GM23338 (cell line): ENCODE measurements around the gene BTG3. TPM values are rescaled to one million over a fixed set of nuclear protein-coding genes. Genes with fewer than 3 reads are reported as not detected.

Experiments
- ATAC-seq: fragments of 200-7000 bp; cut with Tn5 transposase; 3 replicates; pipeline ENCODE4 v1.9.1; 2020
- DNase-seq: peaks from one replicate; pipeline ENCODE4 v3.0.0-alpha.2; 2015; ENCODE audit warnings: low spot score
- H2AFZ ChIP-seq: fragments of 200-600 bp; sonication (generic); 2 replicates; pipeline ENCODE4 v1.8.0; 2016; ENCODE audit warnings: antibody characterized with exemption, mild to moderate bottlenecking, moderate library complexity
- H3F3A ChIP-seq: fragments of 200-600 bp; sonication (generic); replicated peaks from 2 replicates; pipeline ENCODE4 v1.8.0; 2017; ENCODE audit warnings: antibody characterized with exemption, mixed run types, low read depth
- H3K27ac ChIP-seq: fragments of 200-600 bp; sonication (generic); 2 replicates; pipeline ENCODE4 v1.6.1; 2016; ENCODE audit warnings: low read depth
- H3K27me3 ChIP-seq: fragments of 200-600 bp; sonication (generic); 2 replicates; pipeline ENCODE4 v1.8.0; 2016; ENCODE audit warnings: mild to moderate bottlenecking, mixed run types, moderate library complexity; ENCODE audit not compliant: insufficient read depth
- H3K36me3 ChIP-seq: fragments of 200-600 bp; sonication (generic); 2 replicates; pipeline ENCODE4 v1.8.0; 2016; ENCODE audit warnings: mild to moderate bottlenecking; ENCODE audit not compliant: insufficient read depth
- H3K4me1 ChIP-seq: fragments of 200-600 bp; sonication (generic); 2 replicates; pipeline ENCODE4 v1.8.0; 2016; ENCODE audit warnings: mild to moderate bottlenecking, moderate library complexity; ENCODE audit not compliant: insufficient read depth
- H3K4me2 ChIP-seq: fragments of 200-600 bp; sonication (generic); 2 replicates; pipeline ENCODE4 v1.7.1; 2017; ENCODE audit warnings: mixed run types
- H3K4me3 ChIP-seq: fragments of 200-600 bp; sonication (generic); 2 replicates; pipeline ENCODE4 v1.6.1; 2016; ENCODE audit warnings: mixed run types
- H3K79me2 ChIP-seq: fragments of 200-600 bp; sonication (generic); replicated peaks from 2 replicates; pipeline ENCODE4 v1.8.0; 2017; ENCODE audit warnings: mild to moderate bottlenecking; ENCODE audit not compliant: insufficient read depth
- H3K9me2 ChIP-seq: fragments of 200-600 bp; sonication (generic); 2 replicates; pipeline ENCODE4 v1.8.0; 2017; ENCODE audit not compliant: insufficient read depth
- H4K20me1 ChIP-seq: fragments of 200-600 bp; sonication (generic); replicated peaks from 2 replicates; pipeline ENCODE4 v1.8.0; 2017; ENCODE audit warnings: mild to moderate bottlenecking; ENCODE audit not compliant: insufficient read depth
- H3K27ac Mint-ChIP-seq: 2 replicates; pipeline ENCODE4 v1.8.0; 2020; ENCODE audit warnings: inconsistent platforms, mild to moderate bottlenecking, moderate library complexity, mixed read lengths
- H3K27me3 Mint-ChIP-seq: 3 replicates; pipeline ENCODE4 v1.8.0; 2022; ENCODE audit warnings: low read depth, mild to moderate bottlenecking, moderate library complexity, mixed read lengths, inconsistent platforms; ENCODE audit not compliant: insufficient read depth, poor library complexity
- H3K36me3 Mint-ChIP-seq: 3 replicates; pipeline ENCODE4 v1.8.0; 2021; ENCODE audit warnings: low read depth, mild to moderate bottlenecking, inconsistent platforms, moderate library complexity, mixed read lengths
- H3K4me1 Mint-ChIP-seq: 3 replicates; pipeline ENCODE4 v1.8.0; 2020; ENCODE audit warnings: mild to moderate bottlenecking, inconsistent platforms, mixed read lengths
- H3K4me3 Mint-ChIP-seq: 3 replicates; pipeline ENCODE4 v1.8.0; 2021; ENCODE audit warnings: moderate library complexity, mild to moderate bottlenecking, inconsistent platforms, mixed read lengths
- H3K9me3 Mint-ChIP-seq: 3 replicates; pipeline ENCODE4 v1.8.0; 2020; ENCODE audit warnings: moderate library complexity, mild to moderate bottlenecking, inconsistent platforms, mixed read lengths
- ETS1 ChIP-seq: IDR thresholded peaks from 2 replicates; pipeline ENCODE4 v1.6.1; 2016; ENCODE audit warnings: antibody characterized with exemption
- EZH2 ChIP-seq: fragments of 200-600 bp; sonication (generic); IDR thresholded peaks from one replicate; pipeline ENCODE4 v1.8.0; 2017; ENCODE audit warnings: antibody characterized with exemption, mild to moderate bottlenecking, low read depth; ENCODE audit not compliant: unreplicated experiment
- JUNB ChIP-seq: IDR thresholded peaks from one replicate; pipeline ENCODE4 v1.6.1; 2016; ENCODE audit warnings: antibody characterized with exemption; ENCODE audit not compliant: unreplicated experiment
- POLR2AphosphoS5 ChIP-seq: IDR thresholded peaks from 2 replicates; pipeline ENCODE4 v1.6.1; 2016; ENCODE audit warnings: antibody characterized with exemption, low read depth
- polyA plus RNA-seq: library from polyadenylated mRNA; unstranded; fragments of >200 nt; fragmentation: Nextera tagmentation; extraction: Ambion mirVana; gene quantifications from 2 replicates; pipeline ENCODE4 v1.2.1, GENCODE V29; 2016
- total RNA-seq: library from RNA; depleted of rRNA; stranded (reverse); fragments of >200 nt; shearing (Covaris generic); gene quantifications from 2 replicates; pipeline ENCODE4 v1.2.3, GENCODE V29; 2014
- TF ChIP-seq, protein P1 (sequence below): fragments of 250-450 bp; sonication (Bioruptor Pico); IDR thresholded peaks from 2 replicates; pipeline ENCODE4 v1.5.0; 2020; ENCODE audit warnings: mild to moderate bottlenecking, moderate library complexity
- TF ChIP-seq, protein P2 (sequence below): IDR thresholded peaks from one replicate; pipeline ENCODE4 v1.6.1; 2018; ENCODE audit warnings: antibody characterized with exemption; ENCODE audit not compliant: unreplicated experiment

Gene BTG3
- total and polyA plus RNA-seq, 2 experiments from 2014 or later = 24.0 to 43.8 TPM

DNA sequence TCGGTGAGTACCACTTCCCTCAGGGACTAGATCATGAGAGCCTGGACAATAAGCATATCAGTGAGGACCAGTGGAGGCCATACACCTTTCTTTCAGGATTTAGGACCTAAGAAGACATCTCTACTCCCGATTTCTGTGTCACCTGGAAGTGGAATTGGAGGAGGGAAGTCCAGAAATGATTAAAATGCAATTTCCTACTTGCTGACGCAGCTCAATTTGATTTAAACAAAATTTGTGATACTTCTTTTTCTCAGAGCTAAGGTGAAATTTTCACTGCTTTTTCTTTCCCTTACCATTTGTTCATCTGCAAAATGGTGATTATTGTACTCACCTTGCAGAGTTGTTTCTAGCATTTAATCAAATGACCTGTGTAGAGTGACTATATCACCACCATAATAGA, 38.8 kb upstream of the BTG3 start (continued):
- TF ChIP-seq, protein P1, sequence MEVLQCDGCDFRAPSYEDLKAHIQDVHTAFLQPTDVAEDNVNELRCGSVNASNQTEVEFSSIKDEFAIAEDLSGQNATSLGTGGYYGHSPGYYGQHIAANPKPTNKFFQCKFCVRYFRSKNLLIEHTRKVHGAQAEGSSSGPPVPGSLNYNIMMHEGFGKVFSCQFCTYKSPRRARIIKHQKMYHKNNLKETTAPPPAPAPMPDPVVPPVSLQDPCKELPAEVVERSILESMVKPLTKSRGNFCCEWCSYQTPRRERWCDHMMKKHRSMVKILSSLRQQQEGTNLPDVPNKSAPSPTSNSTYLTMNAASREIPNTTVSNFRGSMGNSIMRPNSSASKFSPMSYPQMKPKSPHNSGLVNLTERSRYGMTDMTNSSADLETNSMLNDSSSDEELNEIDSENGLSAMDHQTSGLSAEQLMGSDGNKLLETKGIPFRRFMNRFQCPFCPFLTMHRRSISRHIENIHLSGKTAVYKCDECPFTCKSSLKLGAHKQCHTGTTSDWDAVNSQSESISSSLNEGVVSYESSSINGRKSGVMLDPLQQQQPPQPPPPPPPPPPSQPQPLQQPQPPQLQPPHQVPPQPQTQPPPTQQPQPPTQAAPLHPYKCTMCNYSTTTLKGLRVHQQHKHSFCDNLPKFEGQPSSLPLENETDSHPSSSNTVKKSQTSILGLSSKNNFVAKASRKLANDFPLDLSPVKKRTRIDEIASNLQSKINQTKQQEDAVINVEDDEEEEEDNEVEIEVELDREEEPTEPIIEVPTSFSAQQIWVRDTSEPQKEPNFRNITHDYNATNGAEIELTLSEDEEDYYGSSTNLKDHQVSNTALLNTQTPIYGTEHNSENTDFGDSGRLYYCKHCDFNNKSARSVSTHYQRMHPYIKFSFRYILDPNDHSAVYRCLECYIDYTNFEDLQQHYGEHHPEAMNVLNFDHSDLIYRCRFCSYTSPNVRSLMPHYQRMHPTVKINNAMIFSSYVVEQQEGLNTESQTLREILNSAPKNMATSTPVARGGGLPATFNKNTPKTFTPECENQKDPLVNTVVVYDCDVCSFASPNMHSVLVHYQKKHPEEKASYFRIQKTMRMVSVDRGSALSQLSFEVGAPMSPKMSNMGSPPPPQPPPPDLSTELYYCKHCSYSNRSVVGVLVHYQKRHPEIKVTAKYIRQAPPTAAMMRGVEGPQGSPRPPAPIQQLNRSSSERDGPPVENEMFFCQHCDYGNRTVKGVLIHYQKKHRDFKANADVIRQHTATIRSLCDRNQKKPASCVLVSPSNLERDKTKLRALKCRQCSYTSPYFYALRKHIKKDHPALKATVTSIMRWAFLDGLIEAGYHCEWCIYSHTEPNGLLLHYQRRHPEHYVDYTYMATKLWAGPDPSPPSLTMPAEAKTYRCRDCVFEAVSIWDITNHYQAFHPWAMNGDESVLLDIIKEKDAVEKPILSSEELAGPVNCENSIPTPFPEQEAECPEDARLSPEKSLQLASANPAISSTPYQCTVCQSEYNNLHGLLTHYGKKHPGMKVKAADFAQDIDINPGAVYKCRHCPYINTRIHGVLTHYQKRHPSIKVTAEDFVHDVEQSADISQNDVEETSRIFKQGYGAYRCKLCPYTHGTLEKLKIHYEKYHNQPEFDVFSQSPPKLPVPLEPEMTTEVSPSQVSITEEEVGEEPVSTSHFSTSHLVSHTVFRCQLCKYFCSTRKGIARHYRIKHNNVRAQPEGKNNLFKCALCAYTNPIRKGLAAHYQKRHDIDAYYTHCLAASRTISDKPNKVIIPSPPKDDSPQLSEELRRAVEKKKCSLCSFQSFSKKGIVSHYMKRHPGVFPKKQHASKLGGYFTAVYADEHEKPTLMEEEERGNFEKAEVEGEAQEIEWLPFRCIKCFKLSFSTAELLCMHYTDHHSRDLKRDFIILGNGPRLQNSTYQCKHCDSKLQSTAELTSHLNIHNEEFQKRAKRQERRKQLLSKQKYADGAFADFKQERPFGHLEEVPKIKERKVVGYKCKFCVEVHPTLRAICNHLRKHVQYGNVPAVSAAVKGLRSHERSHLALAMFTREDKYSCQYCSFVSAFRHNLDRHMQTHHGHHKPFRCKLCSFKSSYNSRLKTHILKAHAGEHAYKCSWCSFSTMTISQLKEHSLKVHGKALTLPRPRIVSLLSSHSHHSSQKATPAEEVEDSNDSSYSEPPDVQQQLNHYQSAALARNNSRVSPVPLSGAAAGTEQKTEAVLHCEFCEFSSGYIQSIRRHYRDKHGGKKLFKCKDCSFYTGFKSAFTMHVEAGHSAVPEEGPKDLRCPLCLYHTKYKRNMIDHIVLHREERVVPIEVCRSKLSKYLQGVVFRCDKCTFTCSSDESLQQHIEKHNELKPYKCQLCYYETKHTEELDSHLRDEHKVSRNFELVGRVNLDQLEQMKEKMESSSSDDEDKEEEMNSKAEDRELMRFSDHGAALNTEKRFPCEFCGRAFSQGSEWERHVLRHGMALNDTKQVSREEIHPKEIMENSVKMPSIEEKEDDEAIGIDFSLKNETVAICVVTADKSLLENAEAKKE (CRISPR knock-in tag) = no peak
- TF ChIP-seq ETS1 (no peak), POLR2AphosphoS5 (no peak)
- TF ChIP-seq, protein P2, sequence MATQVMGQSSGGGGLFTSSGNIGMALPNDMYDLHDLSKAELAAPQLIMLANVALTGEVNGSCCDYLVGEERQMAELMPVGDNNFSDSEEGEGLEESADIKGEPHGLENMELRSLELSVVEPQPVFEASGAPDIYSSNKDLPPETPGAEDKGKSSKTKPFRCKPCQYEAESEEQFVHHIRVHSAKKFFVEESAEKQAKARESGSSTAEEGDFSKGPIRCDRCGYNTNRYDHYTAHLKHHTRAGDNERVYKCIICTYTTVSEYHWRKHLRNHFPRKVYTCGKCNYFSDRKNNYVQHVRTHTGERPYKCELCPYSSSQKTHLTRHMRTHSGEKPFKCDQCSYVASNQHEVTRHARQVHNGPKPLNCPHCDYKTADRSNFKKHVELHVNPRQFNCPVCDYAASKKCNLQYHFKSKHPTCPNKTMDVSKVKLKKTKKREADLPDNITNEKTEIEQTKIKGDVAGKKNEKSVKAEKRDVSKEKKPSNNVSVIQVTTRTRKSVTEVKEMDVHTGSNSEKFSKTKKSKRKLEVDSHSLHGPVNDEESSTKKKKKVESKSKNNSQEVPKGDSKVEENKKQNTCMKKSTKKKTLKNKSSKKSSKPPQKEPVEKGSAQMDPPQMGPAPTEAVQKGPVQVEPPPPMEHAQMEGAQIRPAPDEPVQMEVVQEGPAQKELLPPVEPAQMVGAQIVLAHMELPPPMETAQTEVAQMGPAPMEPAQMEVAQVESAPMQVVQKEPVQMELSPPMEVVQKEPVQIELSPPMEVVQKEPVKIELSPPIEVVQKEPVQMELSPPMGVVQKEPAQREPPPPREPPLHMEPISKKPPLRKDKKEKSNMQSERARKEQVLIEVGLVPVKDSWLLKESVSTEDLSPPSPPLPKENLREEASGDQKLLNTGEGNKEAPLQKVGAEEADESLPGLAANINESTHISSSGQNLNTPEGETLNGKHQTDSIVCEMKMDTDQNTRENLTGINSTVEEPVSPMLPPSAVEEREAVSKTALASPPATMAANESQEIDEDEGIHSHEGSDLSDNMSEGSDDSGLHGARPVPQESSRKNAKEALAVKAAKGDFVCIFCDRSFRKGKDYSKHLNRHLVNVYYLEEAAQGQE = no peak

- H3K27me3 Mint-ChIP-seq = no peaks in the 10 kb centered on the region
- Histone ChIP-seq H4K20me1 (no peaks in the 10 kb centered on the region), H3K27ac (no peak overlapping the region), H3K27me3 (no peaks in the 10 kb centered on the region), H3K79me2 (no peaks in the 10 kb centered on the region), H3K36me3 (no peaks in the 10 kb centered on the region), H3K9me2 (no peaks in the 10 kb centered on the region), H2AFZ (no peak overlapping the region), H3K4me2 (no peak overlapping the region), H3F3A (no peaks in the 10 kb centered on the region), H3K4me3 (no peak overlapping the region), H3K4me1 (no peaks in the 10 kb centered on the region)
- no peak overlapping the region for H3K4me3 Mint-ChIP-seq
- H3K9me3 Mint-ChIP-seq = peaks cover 13% of the 10 kb centered on the region; the same call in 1 of the 3 replicates
- no peak overlapping the region for H3K27ac Mint-ChIP-seq
- no peaks in the 10 kb centered on the region for H3K4me1 Mint-ChIP-seq
- DNase-seq = no peak
- no peaks in the 10 kb centered on the region for H3K36me3 Mint-ChIP-seq
- ATAC-seq = no peak
- no peak for TF ChIP-seq ETS1
- TF ChIP-seq JUNB = no peak
- no peak for TF ChIP-seq POLR2AphosphoS5
- no peak for TF ChIP-seq EZH2
- TF ChIP-seq, protein P2 = no peak
Measured at GRCh38 chr21:17650292-17650691, 37.6 kb upstream of the BTG3 start.
